Measurements from ENCODE around the gene IFNGR2.
"Not testable (repeated sequence)": the region's sequence is repeated elsewhere in the genome, so short reads cannot be mapped to it uniquely, and the experiment has no call there.

Gene IFNGR2

DNA sequence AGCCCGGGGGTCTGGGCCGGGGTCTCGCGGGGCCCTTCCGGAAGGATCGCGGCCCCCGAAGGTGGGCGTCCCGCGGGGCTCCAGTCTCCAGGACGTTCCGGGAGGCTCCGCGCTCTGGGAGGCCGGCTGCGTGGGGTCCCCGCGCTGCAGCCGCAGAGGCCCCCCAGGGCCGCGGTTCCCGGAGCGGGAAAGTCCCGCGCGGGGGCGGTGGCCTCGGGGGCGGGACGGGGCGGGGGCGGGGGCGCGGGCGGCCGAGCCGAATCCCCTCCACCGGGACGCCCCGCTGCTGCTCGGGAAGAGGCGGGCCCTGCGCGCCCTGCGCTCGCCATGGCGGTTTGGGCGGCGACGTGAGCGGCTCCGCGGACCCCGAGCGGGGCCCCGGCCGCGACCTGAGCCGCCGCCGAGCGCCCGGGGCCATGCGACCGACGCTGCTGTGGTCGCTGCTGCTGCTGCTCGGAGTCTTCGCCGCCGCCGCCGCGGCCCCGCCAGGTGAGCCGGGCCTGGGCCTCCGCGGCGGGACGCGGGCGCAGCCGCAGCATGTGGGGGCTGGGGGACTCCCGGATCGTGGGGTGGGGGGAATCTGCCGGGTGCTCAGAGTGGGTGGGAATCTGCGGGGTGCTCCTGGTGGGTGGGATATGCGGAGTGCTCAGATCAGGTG, at the start of gene IFNGR2:
TSS of gene IFNGR2 (plus strand) at position 286 of the 658 bp plus-strand sequence. CDS start at position 417, 131 bp downstream.
- no peak for DNase-seq

DNA sequence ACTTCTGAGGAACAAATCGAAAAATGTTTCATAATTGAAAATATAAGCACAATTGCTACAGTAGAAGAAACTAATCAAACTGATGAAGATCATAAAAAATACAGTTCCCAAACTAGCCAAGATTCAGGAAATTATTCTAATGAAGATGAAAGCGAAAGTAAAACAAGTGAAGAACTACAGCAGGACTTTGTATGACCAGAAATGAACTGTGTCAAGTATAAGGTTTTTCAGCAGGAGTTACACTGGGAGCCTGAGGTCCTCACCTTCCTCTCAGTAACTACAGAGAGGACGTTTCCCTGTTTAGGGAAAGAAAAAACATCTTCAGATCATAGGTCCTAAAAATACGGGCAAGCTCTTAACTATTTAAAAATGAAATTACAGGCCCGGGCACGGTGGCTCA, 47.9 kb upstream of the IFNGR2 start:
- DNase-seq = no peak

- DNase-seq = no peak
Measured at GRCh38 chr21:33355996-33356395, 47.2 kb upstream of the IFNGR2 start.

DNA sequence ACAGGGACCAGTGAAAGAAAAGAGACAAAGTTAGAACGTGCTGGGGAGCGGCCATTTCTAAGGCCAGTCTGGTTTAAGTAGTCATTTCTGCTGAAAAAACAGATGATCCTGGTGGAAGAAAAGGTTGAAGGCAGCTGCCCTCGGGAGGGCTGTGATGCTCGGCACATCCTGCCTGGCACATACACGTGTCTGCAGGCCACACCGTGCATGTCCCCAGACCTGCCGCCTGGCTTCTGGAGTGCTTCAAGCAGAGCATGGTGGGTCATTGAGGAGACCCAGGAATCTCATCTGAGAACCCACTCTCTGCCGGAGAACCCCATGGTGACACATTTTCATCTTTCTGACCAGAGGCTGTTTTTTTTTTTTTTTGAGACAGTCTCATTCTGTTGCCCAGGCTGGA, 46.0 kb upstream of the IFNGR2 start:
- no peak for DNase-seq

GRCh38 chr21:33359446-33359845, 43.8 kb upstream of the IFNGR2 start:
- no peak for DNase-seq

- DNase-seq = no peak
Measured at GRCh38 chr21:33360281-33360680, 42.9 kb upstream of the IFNGR2 start.

DNA sequence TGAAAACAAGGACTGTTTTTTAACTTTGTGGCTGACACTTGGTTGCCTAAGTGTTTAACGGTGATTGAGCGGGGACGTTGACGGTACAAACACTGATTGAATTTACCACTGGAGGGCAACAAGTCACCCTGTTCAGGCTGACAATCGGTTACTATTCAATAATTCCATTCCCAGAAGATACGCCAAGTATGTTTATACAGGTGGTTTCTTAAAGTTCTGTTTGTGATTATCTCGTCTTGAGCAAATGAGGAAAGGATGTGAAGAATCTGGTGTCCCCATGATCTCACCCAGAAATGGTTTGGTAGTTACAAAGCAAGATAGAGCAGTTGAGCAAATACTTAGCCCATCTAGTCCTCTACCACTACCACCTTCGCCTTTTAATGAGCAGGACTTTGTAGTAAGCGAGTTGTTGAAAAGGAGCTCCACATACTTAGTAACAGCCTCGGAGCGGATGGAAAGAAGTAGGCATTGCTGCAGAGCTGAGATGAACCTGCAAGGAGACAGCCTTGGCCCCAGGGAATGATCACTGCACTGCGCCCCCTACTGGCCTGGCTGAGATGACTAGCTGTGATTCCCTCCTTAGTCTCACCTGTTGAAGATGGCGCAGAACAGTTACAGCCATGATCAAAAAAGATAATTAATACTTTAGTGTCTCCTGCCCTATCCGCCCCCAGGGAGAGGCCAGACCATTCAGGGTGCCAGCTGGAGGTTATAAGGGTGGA, 42.2 kb upstream of the IFNGR2 start:
- DNase-seq = peak; percentile 77

DNA sequence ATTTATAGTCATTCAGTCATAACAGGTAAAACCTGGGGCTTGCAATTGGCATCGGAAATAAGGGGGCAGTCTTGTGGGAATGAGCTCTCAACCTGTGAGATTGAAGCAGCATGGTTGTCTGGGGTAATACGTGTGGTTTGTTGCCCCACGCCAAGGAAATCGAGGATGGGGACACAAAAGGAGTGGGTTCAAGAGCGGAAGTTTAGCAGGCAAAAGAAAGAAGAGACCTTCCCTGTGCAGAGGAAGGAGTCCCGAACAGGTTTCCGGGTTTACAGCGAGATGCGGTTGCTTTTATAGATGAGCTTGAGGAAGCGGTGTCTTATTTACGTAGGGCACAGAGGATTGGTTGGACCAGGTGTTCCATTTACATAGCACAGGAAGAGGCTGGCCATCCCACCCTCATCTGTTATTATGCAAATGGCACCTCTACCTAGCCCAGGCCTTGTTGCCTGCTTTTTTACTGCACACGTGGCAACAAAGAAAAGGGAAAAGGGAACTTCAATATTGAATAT, 41.1 kb upstream of the IFNGR2 start:
- peak; percentile 33 for DNase-seq

- DNase-seq = not testable (repeated sequence)
Measured at GRCh38 chr21:33363911-33364609, 39.2 kb upstream of the IFNGR2 start.

DNA sequence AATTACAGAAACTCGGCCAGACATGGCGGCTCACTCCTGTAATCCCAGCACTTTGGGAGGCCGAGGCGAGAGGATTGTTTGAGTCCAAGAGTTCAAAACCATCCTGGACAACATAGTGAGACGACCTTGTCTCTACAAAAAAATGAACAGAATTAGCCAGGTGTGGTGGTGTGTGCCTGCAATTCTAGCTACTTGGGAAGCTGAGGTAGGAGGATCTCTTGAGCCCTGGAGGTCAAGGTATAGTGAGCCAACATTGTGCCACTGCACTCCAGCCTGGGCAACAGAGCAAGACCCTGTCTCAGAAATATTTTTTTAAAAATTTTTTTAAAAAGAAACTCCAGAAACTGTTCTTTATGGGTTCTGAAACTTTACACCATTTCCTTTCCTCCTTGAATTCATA, 38.4 kb upstream of the IFNGR2 start:
- DNase-seq = no peak

- DNase-seq = no peak
Measured at GRCh38 chr21:33367309-33367973, 35.8 kb upstream of the IFNGR2 start.

GRCh38 chr21:33368124-33368523, 35.1 kb upstream of the IFNGR2 start:
- DNase-seq = no peak

GRCh38 chr21:33368576-33368975, 34.6 kb upstream of the IFNGR2 start:
- no peak for DNase-seq

DNA sequence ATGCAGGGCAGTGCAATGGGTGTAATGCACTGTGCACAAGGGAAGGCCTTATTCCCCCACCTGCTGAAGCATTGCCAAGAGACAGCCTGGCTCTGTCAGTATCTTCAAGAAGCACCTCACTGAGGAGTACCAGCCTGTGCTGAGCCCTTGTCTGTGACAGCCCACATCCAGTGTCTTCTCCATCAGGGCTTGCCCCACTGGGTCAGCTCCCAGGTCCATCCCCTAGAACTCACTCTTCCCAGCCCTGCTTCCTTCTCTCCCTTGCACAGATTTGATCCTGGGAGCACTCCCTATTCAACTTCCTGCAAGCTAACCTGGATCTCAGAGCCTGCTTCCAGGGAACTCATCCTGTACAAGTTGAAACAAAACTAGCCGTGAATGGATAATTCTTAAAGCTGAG, 33.6 kb upstream of the IFNGR2 start:
- DNase-seq = no peak

DNA sequence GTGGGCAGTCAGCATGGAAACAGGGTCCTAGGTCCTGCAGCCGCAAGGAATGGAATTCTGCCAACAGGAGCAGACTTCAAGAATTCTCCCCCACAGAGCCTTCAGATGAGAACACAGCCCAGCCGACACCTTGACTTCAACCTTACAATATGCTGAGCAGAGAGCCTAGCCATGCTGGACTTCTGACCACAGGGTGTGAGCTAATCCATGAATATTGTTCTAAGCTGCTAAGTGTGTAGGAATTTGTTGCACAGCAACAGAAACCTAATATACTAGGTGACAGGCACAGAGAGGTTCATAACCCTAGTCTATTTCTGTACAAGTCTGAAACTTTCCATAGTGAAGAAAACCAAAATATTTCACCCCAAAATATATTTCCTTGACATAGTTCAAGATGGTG, 32.9 kb upstream of the IFNGR2 start:
- DNase-seq = no peak

GRCh38 chr21:33371366-33371765, 31.8 kb upstream of the IFNGR2 start:
- no peak for DNase-seq

DNA sequence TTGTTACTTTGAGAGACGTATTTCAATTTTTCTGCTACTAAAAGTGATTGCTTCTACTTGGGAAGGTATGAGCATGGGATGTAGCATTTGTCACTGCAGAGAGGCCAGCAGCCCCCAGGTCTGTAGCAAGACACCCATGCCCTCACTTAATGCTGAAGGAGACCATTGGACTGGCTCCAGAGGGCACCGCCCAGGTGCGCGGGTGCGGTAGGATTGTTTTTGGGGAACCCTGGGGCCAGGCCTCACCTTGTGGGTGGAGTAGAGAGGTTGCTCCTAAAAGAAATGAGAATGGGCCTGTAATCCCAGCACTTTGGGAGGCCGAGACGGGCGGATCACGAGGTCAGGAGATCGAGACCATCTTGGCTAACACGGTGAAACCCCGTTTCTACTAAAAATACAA, 30.6 kb upstream of the IFNGR2 start:
- no peak for DNase-seq

- no peak for DNase-seq
Measured at GRCh38 chr21:33373451-33373850, 29.8 kb upstream of the IFNGR2 start.

DNA sequence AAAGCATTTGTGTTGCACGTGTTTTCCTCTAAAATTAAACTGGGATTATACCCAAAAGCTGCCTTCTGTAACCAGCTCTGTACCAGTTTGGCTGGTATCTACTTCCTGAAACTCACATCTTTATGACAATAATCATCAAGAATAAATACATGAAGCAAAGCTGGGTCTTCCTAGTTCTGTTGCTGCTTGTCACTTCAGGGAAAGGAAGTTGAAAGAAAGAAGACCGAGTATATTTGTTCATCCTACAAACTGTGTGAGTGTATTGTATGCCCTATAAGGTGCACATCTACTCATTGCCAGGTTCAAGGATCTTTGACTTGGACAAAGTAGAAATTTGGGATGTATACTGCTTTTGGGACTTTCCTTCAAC, 29.1 kb upstream of the IFNGR2 start:
- no peak for DNase-seq

- peak; percentile 78 for DNase-seq
Measured at GRCh38 chr21:33374450-33375096, 28.6 kb upstream of the IFNGR2 start.

- DNase-seq = no peak
Measured at GRCh38 chr21:33375101-33375644, 28.0 kb upstream of the IFNGR2 start.

GRCh38 chr21:33377221-33377920, 25.8 kb upstream of the IFNGR2 start:
- no peak for DNase-seq
